Neural cell (in vitro differentiated cells): Measurements from ENCODE around the gene MYO1G. TPM values are rescaled to one million over a fixed set of nuclear protein-coding genes. Genes with fewer than 3 reads are reported as not detected.

ENCODE experiments used
- H2AFZ ChIP-seq: fragments of 200-600, 300-800 bp; sonication (generic), shearing (Covaris generic); 2 replicates; pipeline ENCODE4 v1.6.0; 2014; ENCODE audit warnings: low read depth, mild to moderate bottlenecking, antibody characterized with exemption, low read length, moderate library complexity
- H3F3A ChIP-seq: fragments of 200-600 bp; shearing (Covaris generic); 2 replicates; pipeline ENCODE4 v1.6.1; 2016; ENCODE audit warnings: mild to moderate bottlenecking, moderate library complexity, mixed read lengths, antibody characterized with exemption, low read length; ENCODE audit not compliant: insufficient read depth, poor library complexity, severe bottlenecking
- H3K27ac ChIP-seq: fragments of 200-600, 300-800 bp; sonication (generic), shearing (Covaris generic); 2 replicates; pipeline ENCODE4 v1.5.1; 2014; ENCODE audit warnings: mild to moderate bottlenecking, low read length, moderate library complexity
- H3K27me3 ChIP-seq: fragments of 300-800, 200-600 bp; sonication (generic), shearing (Covaris generic); 2 replicates; pipeline ENCODE4 v1.6.0; 2014; ENCODE audit warnings: mild to moderate bottlenecking, low read depth, low read length, moderate library complexity; ENCODE audit not compliant: insufficient read depth
- H3K36me3 ChIP-seq: fragments of 300-800, 200-600 bp; sonication (generic), shearing (Covaris generic); 2 replicates; pipeline ENCODE4 v1.5.1; 2014; ENCODE audit warnings: mild to moderate bottlenecking, antibody characterized with exemption, low read length, moderate library complexity; ENCODE audit not compliant: insufficient read depth
- H3K4me2 ChIP-seq: fragments of 300-800, 200-600 bp; sonication (generic), shearing (Covaris generic); 2 replicates; pipeline ENCODE4 v1.6.0; 2014; ENCODE audit warnings: mild to moderate bottlenecking, low read length
- H3K4me3 ChIP-seq: fragments of 300-800, 200-600 bp; sonication (generic), shearing (Covaris generic); 2 replicates; pipeline ENCODE4 v1.5.1; 2014; ENCODE audit warnings: mild to moderate bottlenecking, low read length, moderate library complexity
- H3K79me2 ChIP-seq: fragments of 200-600 bp; shearing (Covaris generic); replicated peaks from 2 replicates; pipeline ENCODE4 v1.6.0; 2014; ENCODE audit warnings: mild to moderate bottlenecking, low read length, moderate library complexity; ENCODE audit not compliant: insufficient read depth
- H3K9ac ChIP-seq: fragments of 300-800, 200-600 bp; sonication (generic), shearing (Covaris generic); 2 replicates; pipeline ENCODE4 v1.6.1; 2016; ENCODE audit warnings: mild to moderate bottlenecking, low read length, mixed read lengths
- H3K9me2 ChIP-seq: fragments of 200-600 bp; shearing (Covaris generic); 2 replicates; pipeline ENCODE4 v1.6.1; 2016; ENCODE audit warnings: mild to moderate bottlenecking, low read length, mixed read lengths; ENCODE audit not compliant: insufficient read depth
- H3K9me3 ChIP-seq: fragments of 200-600, 300-800 bp; sonication (generic), shearing (Covaris generic); 2 replicates; pipeline ENCODE4 v1.6.1; 2016; ENCODE audit warnings: mild to moderate bottlenecking, mixed run types, low read length, moderate library complexity, mixed read lengths
- H4K20me1 ChIP-seq: fragments of 200-600 bp; shearing (Covaris generic); 2 replicates; pipeline ENCODE4 v1.6.1; 2016; ENCODE audit warnings: mild to moderate bottlenecking, mixed run types; ENCODE audit not compliant: insufficient read depth
- EP300 ChIP-seq: fragments of 450-650 bp; conservative IDR thresholded peaks from 2 replicates; pipeline ENCODE4 v1.6.1; 2014; ENCODE audit warnings: antibody characterized with exemption, mild to moderate bottlenecking, moderate library complexity; ENCODE audit not compliant: poor library complexity, severe bottlenecking
- EZH2 ChIP-seq: fragments of 200-600, 300-800 bp; shearing (Covaris generic), sonication (generic); IDR thresholded peaks from 2 replicates; pipeline ENCODE4 v1.6.1; 2014; ENCODE audit warnings: antibody characterized with exemption, low read length, borderline replicate concordance, mild to moderate bottlenecking; ENCODE audit not compliant: insufficient read depth, poor library complexity, severe bottlenecking
- MXI1 ChIP-seq: fragments of 450-650 bp; conservative IDR thresholded peaks from 2 replicates; pipeline ENCODE4 v1.6.1; 2014; ENCODE audit warnings: antibody characterized with exemption, mild to moderate bottlenecking; ENCODE audit not compliant: poor library complexity, severe bottlenecking
- POLR2AphosphoS5 ChIP-seq: IDR thresholded peaks from 2 replicates; pipeline ENCODE4 v1.6.1; 2012
- RAD21 ChIP-seq: fragments of 450-650 bp; conservative IDR thresholded peaks from 2 replicates; pipeline ENCODE4 v1.6.1; 2014; ENCODE audit warnings: antibody characterized with exemption, mild to moderate bottlenecking, moderate library complexity
- SMC3 ChIP-seq: fragments of 450-650 bp; conservative IDR thresholded peaks from 2 replicates; pipeline ENCODE4 v1.6.1; 2014; ENCODE audit warnings: antibody characterized with exemption, mild to moderate bottlenecking, moderate library complexity; ENCODE audit not compliant: poor library complexity
- TAF1 ChIP-seq: IDR thresholded peaks from 2 replicates; pipeline ENCODE4 v1.6.1; 2012; ENCODE audit warnings: low read depth
- polyA plus RNA-seq: library from polyadenylated mRNA; depleted of rRNA; stranded (reverse); fragments of >200 nt; gene quantifications from 2 replicates; pipeline ENCODE4 v1.2.3, GENCODE V29; 2014
- TF ChIP-seq, protein P1 (sequence below): fragments of 450-650 bp; IDR thresholded peaks from 2 replicates; pipeline ENCODE4 v1.5.1; 2014; ENCODE audit warnings: antibody characterized with exemption, mild to moderate bottlenecking, moderate library complexity; ENCODE audit not compliant: poor library complexity, severe bottlenecking
- TF ChIP-seq, protein P2 (sequence below): IDR thresholded peaks from 2 replicates; pipeline ENCODE4 v1.6.1; 2012; ENCODE audit warnings: borderline replicate concordance

The MYO1G gene
- polyA plus RNA-seq, 1 donor from 2014 or later, result 0.38 TPM

DNA sequence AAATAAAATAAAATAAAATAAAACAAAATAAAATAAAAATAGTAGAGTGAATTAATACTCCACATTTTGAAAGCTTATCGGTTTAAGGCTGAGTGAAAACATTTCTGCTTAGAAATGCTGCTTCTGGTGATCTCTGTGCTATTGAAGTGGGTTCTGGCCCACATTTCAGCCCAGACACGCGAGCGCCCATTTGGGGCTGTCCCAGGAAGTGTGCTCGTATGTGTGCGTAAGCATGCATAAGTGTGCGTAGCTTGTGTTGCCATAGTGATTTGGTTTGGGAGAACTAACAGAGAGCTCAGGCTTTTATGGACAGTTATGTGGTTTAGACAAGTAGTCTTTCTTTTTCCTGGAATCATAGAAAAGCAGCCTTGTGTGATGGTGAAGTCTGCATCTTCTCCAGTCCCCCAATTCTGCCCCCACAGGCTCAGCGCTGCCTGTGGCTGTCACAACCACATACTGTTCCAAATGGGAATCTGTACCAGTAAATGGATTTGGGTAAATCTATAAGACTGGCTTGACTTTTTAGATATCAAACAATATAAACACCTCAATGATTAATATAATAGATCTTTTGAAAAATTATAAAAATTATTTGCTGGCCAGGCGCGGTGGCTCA lies 63.7 kb downstream of the MYO1G start:
- no peak overlapping the region for H3K4me2 ChIP-seq
- no peak overlapping the region for H3K9ac ChIP-seq
- H3K36me3 ChIP-seq, result no peaks in the 10 kb centered on the region
- no peak overlapping the region for H3K4me3 ChIP-seq
- H3K27me3 ChIP-seq, result no peaks in the 10 kb centered on the region
- H3F3A ChIP-seq, result no peaks in the 10 kb centered on the region
- no peak overlapping the region for H2AFZ ChIP-seq
- no peaks in the 10 kb centered on the region for H4K20me1 ChIP-seq
- H3K9me2 ChIP-seq, result no peaks in the 10 kb centered on the region
- H3K27ac ChIP-seq, result no peak overlapping the region
- no peaks in the 10 kb centered on the region for H3K9me3 ChIP-seq
- TF ChIP-seq TAF1, result no peak
- no peaks in the 10 kb centered on the region for H3K79me2 ChIP-seq

DNA sequence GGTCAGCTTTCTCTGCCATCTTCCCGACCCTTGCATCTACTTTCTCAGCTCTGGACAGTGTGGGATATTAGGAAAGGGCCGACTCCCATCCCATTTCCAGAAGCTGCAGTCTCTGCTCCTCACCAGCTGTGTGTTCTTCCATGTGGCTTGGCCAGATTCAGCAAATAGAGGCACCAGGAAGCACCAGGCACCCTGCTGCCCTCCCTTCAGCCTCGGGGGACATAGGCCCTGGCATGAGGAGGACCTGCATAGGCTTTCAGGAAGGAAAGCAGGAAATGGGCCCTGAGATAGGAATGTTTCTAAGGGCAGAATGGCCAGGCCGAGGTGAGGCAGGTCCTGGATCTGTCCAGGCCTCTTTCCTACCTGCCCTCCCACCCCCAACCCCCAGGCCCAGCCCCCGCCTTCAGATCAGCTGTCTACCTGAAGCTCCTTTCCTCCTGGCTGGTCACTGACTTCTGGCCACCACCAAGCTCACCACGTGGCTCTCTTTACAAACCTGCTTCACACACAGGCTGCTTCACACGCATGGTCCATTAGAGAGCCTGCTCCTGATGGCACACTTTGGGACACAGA lies 66.0 kb downstream of the MYO1G start:
- Histone ChIP-seq H3K36me3 (no peaks in the 10 kb centered on the region), H3K9me3 (no peaks in the 10 kb centered on the region), H3K4me2 (no peak overlapping the region), H3F3A (no peaks in the 10 kb centered on the region), H2AFZ (no peak overlapping the region), H3K9ac (no peak overlapping the region), H3K27ac (no peak overlapping the region), H3K79me2 (no peaks in the 10 kb centered on the region), H4K20me1 (no peaks in the 10 kb centered on the region), H3K4me3 (no peak overlapping the region), H3K27me3 (no peaks in the 10 kb centered on the region), H3K9me2 (no peaks in the 10 kb centered on the region)
- no peak for TF ChIP-seq POLR2AphosphoS5
- TF ChIP-seq SMC3, result no peak
- no peak for TF ChIP-seq MXI1
- no peak for TF ChIP-seq TAF1
- TF ChIP-seq EZH2, result no peak
- TF ChIP-seq, protein P1, sequence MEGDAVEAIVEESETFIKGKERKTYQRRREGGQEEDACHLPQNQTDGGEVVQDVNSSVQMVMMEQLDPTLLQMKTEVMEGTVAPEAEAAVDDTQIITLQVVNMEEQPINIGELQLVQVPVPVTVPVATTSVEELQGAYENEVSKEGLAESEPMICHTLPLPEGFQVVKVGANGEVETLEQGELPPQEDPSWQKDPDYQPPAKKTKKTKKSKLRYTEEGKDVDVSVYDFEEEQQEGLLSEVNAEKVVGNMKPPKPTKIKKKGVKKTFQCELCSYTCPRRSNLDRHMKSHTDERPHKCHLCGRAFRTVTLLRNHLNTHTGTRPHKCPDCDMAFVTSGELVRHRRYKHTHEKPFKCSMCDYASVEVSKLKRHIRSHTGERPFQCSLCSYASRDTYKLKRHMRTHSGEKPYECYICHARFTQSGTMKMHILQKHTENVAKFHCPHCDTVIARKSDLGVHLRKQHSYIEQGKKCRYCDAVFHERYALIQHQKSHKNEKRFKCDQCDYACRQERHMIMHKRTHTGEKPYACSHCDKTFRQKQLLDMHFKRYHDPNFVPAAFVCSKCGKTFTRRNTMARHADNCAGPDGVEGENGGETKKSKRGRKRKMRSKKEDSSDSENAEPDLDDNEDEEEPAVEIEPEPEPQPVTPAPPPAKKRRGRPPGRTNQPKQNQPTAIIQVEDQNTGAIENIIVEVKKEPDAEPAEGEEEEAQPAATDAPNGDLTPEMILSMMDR, result no peak
- TF ChIP-seq, protein P2, sequence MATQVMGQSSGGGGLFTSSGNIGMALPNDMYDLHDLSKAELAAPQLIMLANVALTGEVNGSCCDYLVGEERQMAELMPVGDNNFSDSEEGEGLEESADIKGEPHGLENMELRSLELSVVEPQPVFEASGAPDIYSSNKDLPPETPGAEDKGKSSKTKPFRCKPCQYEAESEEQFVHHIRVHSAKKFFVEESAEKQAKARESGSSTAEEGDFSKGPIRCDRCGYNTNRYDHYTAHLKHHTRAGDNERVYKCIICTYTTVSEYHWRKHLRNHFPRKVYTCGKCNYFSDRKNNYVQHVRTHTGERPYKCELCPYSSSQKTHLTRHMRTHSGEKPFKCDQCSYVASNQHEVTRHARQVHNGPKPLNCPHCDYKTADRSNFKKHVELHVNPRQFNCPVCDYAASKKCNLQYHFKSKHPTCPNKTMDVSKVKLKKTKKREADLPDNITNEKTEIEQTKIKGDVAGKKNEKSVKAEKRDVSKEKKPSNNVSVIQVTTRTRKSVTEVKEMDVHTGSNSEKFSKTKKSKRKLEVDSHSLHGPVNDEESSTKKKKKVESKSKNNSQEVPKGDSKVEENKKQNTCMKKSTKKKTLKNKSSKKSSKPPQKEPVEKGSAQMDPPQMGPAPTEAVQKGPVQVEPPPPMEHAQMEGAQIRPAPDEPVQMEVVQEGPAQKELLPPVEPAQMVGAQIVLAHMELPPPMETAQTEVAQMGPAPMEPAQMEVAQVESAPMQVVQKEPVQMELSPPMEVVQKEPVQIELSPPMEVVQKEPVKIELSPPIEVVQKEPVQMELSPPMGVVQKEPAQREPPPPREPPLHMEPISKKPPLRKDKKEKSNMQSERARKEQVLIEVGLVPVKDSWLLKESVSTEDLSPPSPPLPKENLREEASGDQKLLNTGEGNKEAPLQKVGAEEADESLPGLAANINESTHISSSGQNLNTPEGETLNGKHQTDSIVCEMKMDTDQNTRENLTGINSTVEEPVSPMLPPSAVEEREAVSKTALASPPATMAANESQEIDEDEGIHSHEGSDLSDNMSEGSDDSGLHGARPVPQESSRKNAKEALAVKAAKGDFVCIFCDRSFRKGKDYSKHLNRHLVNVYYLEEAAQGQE, result no peak
- no peak for TF ChIP-seq EP300
- TF ChIP-seq RAD21, result no peak

Other genes starting within 250 kb of the MYO1G start
- 18.3 and 19.8 TPM in 2 replicates for gene ZMIZ2, start 230.2 kb downstream of the MYO1G start, polyA plus RNA-seq
- gene PPIA, start 182.3 kb downstream of the MYO1G start, polyA plus RNA-seq, result 2,762 and 2,769 TPM in 2 replicates
- 152 and 182 TPM in 2 replicates for gene H2AZ2, start 130.9 kb downstream of the MYO1G start, polyA plus RNA-seq
- 12.9 and 14.7 TPM in 2 replicates for gene PURB, start 93.5 kb downstream of the MYO1G start, polyA plus RNA-seq
- 25.8 and 37.5 TPM in 2 replicates for gene CCM2, start 21.2 kb upstream of the MYO1G start, polyA plus RNA-seq
- gene NACAD, start 110.0 kb upstream of the MYO1G start, polyA plus RNA-seq, result 8.5 and 14.5 TPM in 2 replicates
- gene TBRG4, start 132.7 kb upstream of the MYO1G start, polyA plus RNA-seq, result 52.8 and 75.3 TPM in 2 replicates
- not detected in 2 replicates for gene RAMP3, start 178.8 kb upstream of the MYO1G start, polyA plus RNA-seq